Activated naive CD8-positive, alpha-beta T cell treated with anti-CD3 and anti-CD28 coated beads for 36 hours (primary cell): Measurements from ENCODE around the gene TSHZ2. TPM values are rescaled to one million over a fixed set of nuclear protein-coding genes. Genes with fewer than 3 reads are reported as not detected.
"Not testable (repeated sequence)": the region's sequence is repeated elsewhere in the genome, so short reads cannot be mapped to it uniquely, and the experiment has no call there.

Source experiments
- DNase-seq: peaks from one replicate; pipeline ENCODE4 v3.0.0; 2021
- H3K27ac Mint-ChIP-seq: one replicate; pipeline ENCODE4 v1.8.0; 2022; ENCODE audit warnings: mild to moderate bottlenecking, moderate library complexity, mixed read lengths
- H3K27me3 Mint-ChIP-seq: one replicate; pipeline ENCODE4 v1.8.0; 2022; ENCODE audit warnings: mild to moderate bottlenecking, mixed read lengths
- H3K36me3 Mint-ChIP-seq: one replicate; pipeline ENCODE4 v1.8.0; 2021; ENCODE audit warnings: mild to moderate bottlenecking, mixed read lengths
- H3K4me1 Mint-ChIP-seq: one replicate; pipeline ENCODE4 v1.8.0; 2021; ENCODE audit warnings: mixed read lengths
- H3K4me3 Mint-ChIP-seq: one replicate; pipeline ENCODE4 v1.8.0; 2022; ENCODE audit warnings: mild to moderate bottlenecking, moderate library complexity, mixed read lengths
- H3K9me3 Mint-ChIP-seq: one replicate; pipeline ENCODE4 v1.8.0; 2022; ENCODE audit warnings: mixed read lengths
- total RNA-seq, 2 experiments: library from RNA; stranded (reverse); gene quantifications; one replicate each; pipeline ENCODE4 v1.2.3, GENCODE V29; 2021

The TSHZ2 gene
- total RNA-seq, 2 experiments from 2014 or later: 0.54 to 0.74 TPM

DNA sequence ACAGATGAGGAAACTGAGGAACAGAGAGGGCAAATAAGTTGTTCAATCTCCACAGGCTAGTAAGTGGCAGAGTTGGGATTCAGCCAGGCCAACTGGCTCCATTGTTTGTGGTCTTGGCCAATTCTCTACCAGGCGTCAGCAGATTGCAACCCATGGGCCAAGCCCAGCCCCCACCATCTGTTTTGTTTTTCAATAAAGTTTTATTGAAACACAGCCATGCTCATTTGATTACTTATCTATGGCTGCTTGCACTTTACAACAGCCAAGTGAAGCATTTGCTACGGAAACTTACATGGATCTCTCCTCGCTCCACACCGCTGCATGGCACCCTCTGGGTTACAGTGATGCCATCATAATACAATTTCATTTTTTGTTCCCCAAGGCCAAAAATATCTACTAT is 530.7 kb downstream of the TSHZ2 start:
- Mint-ChIP-seq H3K9me3 (peaks cover 1% of the 10 kb centered on the region), H3K4me3 (no peak overlapping the region), H3K4me1 (no peaks in the 10 kb centered on the region), H3K36me3 (no peaks in the 10 kb centered on the region), H3K27me3 (no peaks in the 10 kb centered on the region), H3K27ac (no peak overlapping the region)
- no peak for DNase-seq

- Mint-ChIP-seq H3K9me3 (peaks cover 1% of the 10 kb centered on the region), H3K27ac (no peak overlapping the region), H3K4me1 (no peaks in the 10 kb centered on the region), H3K36me3 (no peaks in the 10 kb centered on the region), H3K4me3 (no peak overlapping the region), H3K27me3 (no peaks in the 10 kb centered on the region)
- no peak for DNase-seq
Measured at GRCh38 chr20:53503517-53503919, 531.4 kb downstream of the TSHZ2 start.

- H3K27me3 Mint-ChIP-seq, DNase-seq, H3K4me3 Mint-ChIP-seq, H3K9me3 Mint-ChIP-seq, H3K4me1 Mint-ChIP-seq, H3K36me3 Mint-ChIP-seq, H3K27ac Mint-ChIP-seq: not testable (repeated sequence)
Measured at GRCh38 chr20:53504106-53504505, 531.9 kb downstream of the TSHZ2 start.

DNA sequence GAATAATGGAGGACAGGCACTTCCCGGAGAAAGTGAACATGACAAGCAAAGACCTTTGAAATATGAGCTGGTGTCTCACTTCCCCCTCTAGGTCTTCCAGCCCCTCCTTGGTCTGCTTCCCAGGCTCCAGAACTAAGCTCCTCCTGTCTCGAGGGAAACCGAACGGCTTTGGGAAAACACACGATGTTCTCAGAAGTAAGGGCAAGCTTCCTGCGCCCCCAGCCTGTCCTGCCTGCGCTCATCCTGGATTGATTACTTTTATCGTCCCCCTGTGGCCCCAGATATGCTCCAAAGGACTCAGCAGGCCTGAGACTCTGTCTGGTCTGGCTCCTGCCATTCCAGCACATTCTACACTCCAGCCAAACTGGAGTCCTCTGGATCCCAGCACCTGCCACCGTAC is 538.1 kb downstream of the TSHZ2 start:
- H3K36me3 Mint-ChIP-seq: no peaks in the 10 kb centered on the region
- no peaks in the 10 kb centered on the region for H3K4me1 Mint-ChIP-seq
- no peak overlapping the region for H3K27ac Mint-ChIP-seq
- H3K27me3 Mint-ChIP-seq: no peaks in the 10 kb centered on the region
- H3K4me3 Mint-ChIP-seq: no peak overlapping the region
- no peak for DNase-seq
- H3K9me3 Mint-ChIP-seq: peaks cover under 1% of the 10 kb centered on the region

- H3K36me3 Mint-ChIP-seq: no peaks in the 10 kb centered on the region
- H3K27me3 Mint-ChIP-seq: no peaks in the 10 kb centered on the region
- no peak for DNase-seq
- H3K27ac Mint-ChIP-seq: no peak overlapping the region
- H3K4me3 Mint-ChIP-seq: no peak overlapping the region
- H3K4me1 Mint-ChIP-seq: no peaks in the 10 kb centered on the region
- no peaks in the 10 kb centered on the region for H3K9me3 Mint-ChIP-seq
Measured at GRCh38 chr20:53510704-53511103, 538.5 kb downstream of the TSHZ2 start.

DNA sequence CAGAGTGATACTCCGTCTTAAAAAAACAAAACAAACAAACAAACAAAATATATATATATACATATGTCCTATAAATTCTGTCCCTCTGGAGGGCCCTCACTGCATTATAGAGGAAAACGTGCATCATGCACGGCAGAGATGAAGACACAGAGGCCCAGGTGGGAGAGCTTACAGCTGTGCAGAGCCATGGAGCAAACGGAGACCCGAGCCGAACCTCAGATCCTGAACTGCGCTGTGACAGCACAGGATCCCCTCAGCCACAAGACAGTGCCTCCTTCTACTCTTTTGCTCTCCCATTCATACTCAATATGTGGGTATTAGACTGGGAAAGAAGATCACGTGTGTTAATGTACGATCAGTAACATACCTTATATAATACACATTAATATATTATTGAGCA is 539.9 kb downstream of the TSHZ2 start:
- Mint-ChIP-seq H3K4me3 (no peak overlapping the region), H3K27me3 (no peaks in the 10 kb centered on the region), H3K4me1 (no peaks in the 10 kb centered on the region), H3K36me3 (no peaks in the 10 kb centered on the region), H3K27ac (no peak overlapping the region), H3K9me3 (no peaks in the 10 kb centered on the region)
- no peak for DNase-seq

GRCh38 chr20:53513168-53513488 is 541.0 kb downstream of the TSHZ2 start:
- H3K4me3 Mint-ChIP-seq: no peak overlapping the region
- no peaks in the 10 kb centered on the region for H3K36me3 Mint-ChIP-seq
- no peaks in the 10 kb centered on the region for H3K4me1 Mint-ChIP-seq
- H3K9me3 Mint-ChIP-seq: no peaks in the 10 kb centered on the region
- no peak overlapping the region for H3K27ac Mint-ChIP-seq
- no peak for DNase-seq
- no peaks in the 10 kb centered on the region for H3K27me3 Mint-ChIP-seq

DNA sequence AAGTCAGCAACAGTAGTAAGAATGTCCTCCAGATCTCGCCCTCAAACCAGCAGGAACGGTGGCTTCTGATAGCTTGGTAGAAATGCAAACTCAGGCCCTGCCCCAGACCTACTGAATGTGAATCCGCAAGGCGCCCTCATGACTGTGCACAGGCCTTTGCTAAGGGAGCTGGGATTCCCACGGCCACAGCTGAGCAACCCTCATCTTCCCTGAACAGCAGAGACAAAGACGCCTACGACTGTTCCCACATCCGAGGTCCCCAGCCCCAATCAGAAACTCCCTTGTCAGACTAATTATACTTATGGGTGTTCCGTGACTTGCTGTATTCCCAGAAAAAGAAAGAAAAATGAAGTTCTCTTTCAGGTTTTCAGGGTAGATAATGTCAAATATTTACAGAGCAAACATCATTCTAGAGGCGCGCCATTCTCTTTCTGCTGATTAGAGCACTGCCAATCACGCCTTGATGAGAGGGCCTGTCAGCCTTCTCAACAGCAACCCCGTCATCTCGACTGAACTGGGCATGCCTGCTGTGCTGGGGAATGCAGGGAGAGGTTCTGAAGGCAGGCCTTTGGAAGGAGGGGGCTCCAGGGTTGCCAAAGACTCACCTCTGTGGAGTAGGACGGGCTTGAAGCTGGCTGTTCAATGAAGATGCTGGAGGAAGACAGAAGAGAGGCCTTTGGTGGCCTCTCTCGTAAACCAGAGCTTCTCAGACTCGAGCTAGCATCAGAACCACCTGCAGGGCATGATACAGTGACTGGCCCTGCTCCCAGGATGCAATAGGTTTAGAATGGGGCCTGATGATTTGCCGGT is 541.5 kb downstream of the TSHZ2 start:
- Mint-ChIP-seq H3K36me3 (no peaks in the 10 kb centered on the region), H3K4me1 (no peaks in the 10 kb centered on the region), H3K27me3 (no peaks in the 10 kb centered on the region), H3K27ac (no peak overlapping the region), H3K9me3 (no peaks in the 10 kb centered on the region), H3K4me3 (no peak overlapping the region)
- DNase-seq: no peak

DNA sequence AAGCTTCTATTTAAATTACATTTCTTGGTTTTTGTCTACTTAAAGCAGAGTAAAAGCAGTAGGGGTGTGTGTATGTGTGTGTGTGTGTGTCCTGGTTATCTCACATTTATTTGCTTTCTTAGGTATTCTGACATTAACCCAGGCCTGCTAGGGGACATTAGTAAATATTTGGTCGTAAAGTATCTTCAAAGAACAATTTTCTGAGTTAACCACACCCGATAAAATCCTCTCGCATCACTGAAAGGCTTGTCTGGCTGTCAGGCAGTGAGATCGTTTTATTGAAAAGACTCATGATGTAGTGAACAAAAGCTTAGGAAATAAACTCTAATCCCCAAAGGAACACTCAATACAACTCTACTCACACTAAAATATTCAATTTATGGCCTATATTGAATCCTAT is 543.6 kb downstream of the TSHZ2 start:
- Mint-ChIP-seq H3K36me3 (no peaks in the 10 kb centered on the region), H3K27ac (no peak overlapping the region), H3K27me3 (no peaks in the 10 kb centered on the region), H3K4me3 (no peak overlapping the region), H3K9me3 (no peaks in the 10 kb centered on the region), H3K4me1 (no peaks in the 10 kb centered on the region)
- no peak for DNase-seq

- no peaks in the 10 kb centered on the region for H3K27me3 Mint-ChIP-seq
- H3K36me3 Mint-ChIP-seq: no peaks in the 10 kb centered on the region
- H3K4me3 Mint-ChIP-seq: no peak overlapping the region
- no peaks in the 10 kb centered on the region for H3K9me3 Mint-ChIP-seq
- no peak for DNase-seq
- H3K27ac Mint-ChIP-seq: no peak overlapping the region
- H3K4me1 Mint-ChIP-seq: no peaks in the 10 kb centered on the region
Measured at GRCh38 chr20:53517146-53517545, 545.0 kb downstream of the TSHZ2 start.

GRCh38 chr20:53521421-53521820 is 549.3 kb downstream of the TSHZ2 start:
- H3K4me3 Mint-ChIP-seq, H3K4me1 Mint-ChIP-seq, H3K27me3 Mint-ChIP-seq, H3K36me3 Mint-ChIP-seq, DNase-seq, H3K27ac Mint-ChIP-seq, H3K9me3 Mint-ChIP-seq: not testable (repeated sequence)

DNA sequence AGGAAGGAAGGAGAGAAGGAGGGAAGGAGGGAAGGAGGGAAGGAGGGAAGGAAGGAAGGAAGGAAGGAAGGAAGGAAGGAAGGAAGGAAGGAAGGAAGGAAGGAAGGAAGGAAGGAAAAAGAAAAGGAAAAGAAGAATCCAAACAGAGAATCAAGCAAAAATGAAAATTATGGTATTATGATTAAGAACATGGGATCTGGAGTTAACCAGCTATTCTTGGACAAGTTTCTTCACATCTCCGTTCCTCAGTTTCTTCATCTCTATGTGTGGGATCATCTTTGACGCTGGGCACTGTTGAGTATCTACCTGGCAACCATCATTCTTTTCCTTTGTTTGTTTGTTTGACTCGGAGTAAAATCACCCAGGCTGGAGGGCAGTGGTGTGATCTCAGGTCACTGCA is 549.9 kb downstream of the TSHZ2 start:
- no peak for DNase-seq
- no peaks in the 10 kb centered on the region for H3K4me1 Mint-ChIP-seq
- H3K9me3 Mint-ChIP-seq: no peaks in the 10 kb centered on the region
- no peak overlapping the region for H3K4me3 Mint-ChIP-seq
- H3K36me3 Mint-ChIP-seq: no peaks in the 10 kb centered on the region
- H3K27me3 Mint-ChIP-seq: no peaks in the 10 kb centered on the region
- H3K27ac Mint-ChIP-seq: no peak overlapping the region

GRCh38 chr20:53522696-53523095 is 550.5 kb downstream of the TSHZ2 start:
- H3K4me1 Mint-ChIP-seq: no peaks in the 10 kb centered on the region
- no peaks in the 10 kb centered on the region for H3K9me3 Mint-ChIP-seq
- no peaks in the 10 kb centered on the region for H3K27me3 Mint-ChIP-seq
- no peak for DNase-seq
- H3K27ac Mint-ChIP-seq: no peak overlapping the region
- H3K36me3 Mint-ChIP-seq: no peaks in the 10 kb centered on the region
- H3K4me3 Mint-ChIP-seq: no peak overlapping the region

GRCh38 chr20:53523615-53524014 is 551.5 kb downstream of the TSHZ2 start:
- not testable (repeated sequence) for H3K27me3 Mint-ChIP-seq, H3K9me3 Mint-ChIP-seq, H3K36me3 Mint-ChIP-seq, DNase-seq, H3K27ac Mint-ChIP-seq, H3K4me1 Mint-ChIP-seq, H3K4me3 Mint-ChIP-seq

DNA sequence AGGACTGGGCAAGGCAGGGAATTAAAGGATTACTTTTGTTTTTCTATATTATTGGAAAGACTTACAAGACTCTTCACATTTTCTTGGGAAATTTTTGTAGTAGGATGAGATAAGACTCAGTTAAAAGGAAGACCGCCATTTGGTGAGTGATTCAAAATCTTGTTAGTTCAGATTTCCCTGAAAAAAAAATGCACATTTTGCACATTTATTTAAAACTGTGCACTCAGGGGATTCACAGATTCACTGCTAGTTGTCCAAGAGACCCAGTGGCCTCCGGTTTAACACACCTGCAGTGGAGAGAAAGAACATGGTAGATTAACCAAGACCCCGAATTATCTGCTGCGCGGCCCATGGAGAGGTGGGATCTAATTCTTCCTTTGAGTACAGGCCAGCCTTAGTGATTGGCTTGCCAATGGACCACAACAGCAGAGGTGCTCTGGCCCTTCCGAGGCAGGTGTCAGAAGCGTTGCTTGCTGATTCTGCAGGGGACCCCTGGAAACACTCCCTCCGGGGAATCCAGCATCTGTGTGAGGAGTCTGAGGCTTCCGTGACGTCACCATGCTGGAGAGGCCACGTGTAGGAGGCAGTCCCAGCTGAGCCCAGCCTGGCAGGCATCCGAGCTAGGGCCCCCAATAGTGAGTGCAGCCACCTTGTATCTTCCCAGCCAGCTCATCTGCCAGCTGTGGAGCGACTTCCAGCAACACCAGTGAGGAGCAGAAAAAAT is 552.6 kb downstream of the TSHZ2 start:
- Mint-ChIP-seq H3K36me3 (no peaks in the 10 kb centered on the region), H3K9me3 (no peaks in the 10 kb centered on the region), H3K27ac (no peak overlapping the region), H3K4me1 (no peaks in the 10 kb centered on the region), H3K4me3 (no peak overlapping the region), H3K27me3 (no peaks in the 10 kb centered on the region)
- DNase-seq: no peak

GRCh38 chr20:53527196-53527595 is 555.0 kb downstream of the TSHZ2 start:
- Mint-ChIP-seq H3K4me3 (no peak overlapping the region), H3K4me1 (no peaks in the 10 kb centered on the region), H3K27me3 (no peaks in the 10 kb centered on the region), H3K27ac (no peak overlapping the region), H3K9me3 (no peaks in the 10 kb centered on the region), H3K36me3 (no peaks in the 10 kb centered on the region)
- DNase-seq: no peak
